GM18861 (cell line): ENCODE results near the gene GET4.

Source experiments
- ATAC-seq: cut with Tn5 transposase; IDR thresholded peaks from one replicate; pipeline ENCODE4 v1.9.1; 2021; ENCODE audit not compliant: unreplicated experiment

The GET4 gene

DNA sequence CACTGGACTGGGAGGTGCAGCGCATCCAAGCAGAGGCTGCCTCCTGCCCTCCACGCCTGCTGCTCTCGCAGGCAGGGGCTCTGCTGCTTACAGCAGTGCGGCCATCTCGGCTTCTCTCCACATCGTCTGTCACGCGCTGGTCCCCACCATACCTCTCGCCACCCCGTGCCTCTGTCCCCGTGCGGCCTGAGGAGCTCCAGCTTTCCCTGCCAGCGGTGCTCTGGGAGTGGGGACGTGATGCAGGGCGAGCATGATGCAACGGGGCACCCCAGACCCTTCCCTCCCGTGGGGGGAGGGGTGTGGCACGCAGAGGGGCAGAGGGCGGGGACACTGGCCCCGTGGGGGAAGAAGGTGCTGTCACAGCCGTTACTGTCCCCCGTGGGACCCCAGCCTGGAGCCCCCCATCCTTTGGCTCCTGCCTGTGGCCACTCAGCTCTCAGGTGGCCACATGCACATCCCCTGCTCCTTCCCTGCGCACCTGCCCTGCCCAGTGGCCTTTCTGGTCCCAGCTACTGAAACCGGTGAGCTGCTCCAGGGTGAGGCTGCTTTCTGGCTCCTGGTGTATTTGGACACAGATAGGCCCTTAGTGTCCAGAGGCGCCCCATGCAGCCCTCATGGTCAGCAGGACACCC lies 9.0 kb downstream of the GET4 start:
- ATAC-seq = no peak

DNA sequence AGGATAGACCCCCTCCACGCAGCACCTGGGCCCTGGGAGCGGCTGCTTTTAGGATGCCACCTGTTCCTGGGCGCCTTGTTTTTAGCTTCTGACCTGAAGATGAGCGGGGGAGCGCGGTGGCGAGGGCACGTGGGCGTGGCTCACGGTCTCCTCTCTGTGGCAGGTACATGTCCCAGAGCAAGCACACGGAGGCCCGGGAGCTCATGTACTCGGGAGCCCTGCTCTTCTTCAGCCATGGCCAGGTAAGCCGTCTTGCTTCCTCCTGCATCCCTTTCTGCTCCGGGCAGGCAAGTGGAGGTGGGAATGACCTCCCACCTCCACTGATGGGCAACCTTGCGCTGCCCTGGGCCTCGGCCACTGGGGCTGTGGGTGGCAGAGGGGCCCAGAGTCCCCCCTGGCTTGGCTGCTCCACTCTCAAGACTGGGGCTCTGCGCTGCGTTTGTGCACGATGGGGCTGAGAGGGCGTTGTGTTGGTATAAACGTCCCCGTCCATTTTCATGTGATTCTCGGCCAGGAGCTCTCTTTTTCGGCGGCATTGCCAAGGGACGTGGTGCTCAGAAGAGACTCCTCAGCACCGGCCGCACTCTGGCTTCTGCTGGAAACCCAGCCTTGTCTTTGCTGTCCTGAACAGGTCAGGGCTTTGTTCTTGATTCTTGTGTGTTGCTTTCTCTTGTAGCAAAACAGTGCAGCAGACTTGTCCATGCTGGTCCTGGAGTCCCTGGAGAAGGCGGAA lies 9.7 kb downstream of the GET4 start:
- no peak for ATAC-seq

DNA sequence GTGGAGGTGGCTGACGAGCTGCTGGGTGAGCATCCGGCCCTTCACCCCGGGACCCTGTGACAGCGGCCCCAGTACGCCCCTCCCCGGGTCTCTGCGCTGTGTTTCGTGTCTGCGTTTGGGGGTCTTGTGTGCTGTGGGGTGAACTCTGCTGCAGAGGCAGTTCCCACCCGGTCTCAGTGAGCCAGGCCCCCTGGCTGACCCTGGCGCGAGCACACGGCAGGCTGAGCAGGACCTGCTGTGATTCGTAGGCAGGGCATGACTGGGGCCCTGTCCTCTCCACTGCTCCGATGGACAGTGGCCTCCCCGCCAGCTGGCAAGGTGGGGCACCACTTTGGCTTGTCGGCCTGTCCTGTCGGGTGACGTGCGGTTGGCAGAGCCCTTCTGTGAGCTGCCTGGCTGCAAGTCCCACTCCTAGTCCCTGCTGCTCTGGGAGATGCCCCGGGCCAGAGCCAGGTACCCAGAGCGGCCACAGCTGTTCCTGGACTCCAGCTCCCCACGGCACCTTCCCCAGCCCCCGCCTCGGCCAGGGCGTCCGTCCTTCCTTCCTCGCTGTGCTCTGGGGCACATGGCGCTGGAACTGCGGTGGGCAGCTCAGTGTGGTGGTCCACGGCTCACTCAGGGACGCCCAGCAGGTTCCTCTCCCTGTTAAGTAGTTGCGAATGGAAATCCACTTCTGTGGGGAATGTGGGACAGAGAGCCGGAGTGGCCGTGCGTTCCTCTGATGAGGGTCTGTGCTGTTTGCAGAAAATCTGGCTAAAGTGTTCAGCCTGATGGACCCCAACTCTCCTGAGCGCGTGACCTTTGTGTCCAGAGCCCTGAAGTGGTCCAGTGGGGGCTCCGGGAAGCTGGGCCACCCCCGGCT lies 10.5 kb downstream of the GET4 start:
- ATAC-seq = no peak

DNA sequence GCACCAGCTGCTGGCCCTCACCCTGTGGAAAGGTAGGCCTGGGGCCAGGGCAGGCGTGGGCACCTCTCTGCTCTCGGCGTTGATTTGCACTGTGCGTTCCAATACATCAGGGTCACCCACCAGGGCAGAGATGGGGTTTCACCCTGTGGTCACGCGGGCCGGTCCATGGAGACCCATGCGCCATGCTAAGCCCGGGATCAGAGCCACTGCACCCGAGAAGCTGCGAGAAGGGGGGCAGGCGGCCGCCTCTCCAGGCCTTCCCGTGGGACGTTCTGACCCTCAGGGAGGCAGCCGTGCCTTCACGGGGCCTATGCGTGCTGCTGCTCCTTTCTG lies 11.1 kb downstream of the GET4 start:
- no peak for ATAC-seq

DNA sequence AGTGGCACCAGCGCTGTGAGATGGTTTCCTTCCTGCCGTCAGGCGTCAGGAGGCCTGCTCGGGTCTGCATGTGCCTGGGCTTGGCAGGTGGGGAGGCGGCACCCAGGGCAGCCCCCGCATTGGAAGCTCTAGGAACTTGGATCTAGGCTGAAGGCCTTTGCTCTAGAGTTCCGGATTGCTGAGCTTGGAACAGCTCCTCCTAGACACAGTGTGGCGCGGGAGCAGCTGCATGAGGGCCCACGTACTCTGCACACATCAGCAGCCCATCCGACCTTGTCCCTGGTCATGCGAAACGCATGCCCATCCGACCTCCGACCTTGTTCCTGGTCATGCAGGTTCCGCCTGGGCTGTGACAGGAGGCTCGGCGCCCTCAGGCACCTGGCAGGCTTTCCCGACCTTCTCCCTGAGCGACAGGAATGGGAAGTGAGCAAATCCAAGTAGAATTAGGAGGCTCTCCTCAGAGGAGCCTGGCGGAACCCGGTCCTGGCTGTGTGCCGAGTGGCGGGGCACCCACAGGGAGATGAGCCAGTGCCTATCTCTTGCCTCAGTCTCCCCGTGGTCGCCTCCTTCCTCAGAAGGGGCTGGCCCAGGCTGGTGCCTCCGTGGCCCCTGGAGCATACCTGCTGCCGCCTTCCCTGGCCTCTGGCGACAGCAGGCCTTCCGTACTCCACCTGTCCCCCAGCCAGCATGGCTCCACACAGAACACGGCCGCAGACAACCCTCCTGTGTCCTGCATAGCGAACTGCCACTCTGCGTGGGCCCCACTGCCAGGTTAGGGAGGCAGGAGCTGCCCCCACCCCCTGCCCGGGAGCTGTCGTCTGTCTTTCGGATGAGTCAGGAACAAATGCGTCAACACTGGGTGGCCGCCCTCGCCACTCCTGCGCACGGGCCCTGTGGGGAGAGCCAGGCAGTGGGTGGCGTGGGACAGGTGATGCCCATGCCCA lies 12.0 kb downstream of the GET4 start:
- ATAC-seq = no peak

DNA sequence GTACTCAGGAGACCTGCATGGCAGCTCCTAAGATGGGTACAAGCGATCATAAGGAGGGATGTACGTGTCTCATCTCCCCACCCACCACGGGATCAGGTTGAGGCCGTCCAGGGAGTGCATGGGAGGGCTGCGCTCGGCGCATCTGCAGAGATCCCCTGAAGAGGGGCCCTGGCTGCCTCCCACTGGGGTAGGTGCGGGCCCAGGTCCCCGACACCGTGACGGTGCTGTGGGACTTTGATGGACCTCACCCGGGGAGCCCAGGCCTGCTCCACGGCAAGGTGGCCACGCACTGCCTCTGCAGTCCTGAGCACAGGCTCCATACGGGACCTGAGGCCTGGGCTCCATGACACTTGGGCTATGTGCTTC lies 12.7 kb downstream of the GET4 start:
- ATAC-seq = no peak

DNA sequence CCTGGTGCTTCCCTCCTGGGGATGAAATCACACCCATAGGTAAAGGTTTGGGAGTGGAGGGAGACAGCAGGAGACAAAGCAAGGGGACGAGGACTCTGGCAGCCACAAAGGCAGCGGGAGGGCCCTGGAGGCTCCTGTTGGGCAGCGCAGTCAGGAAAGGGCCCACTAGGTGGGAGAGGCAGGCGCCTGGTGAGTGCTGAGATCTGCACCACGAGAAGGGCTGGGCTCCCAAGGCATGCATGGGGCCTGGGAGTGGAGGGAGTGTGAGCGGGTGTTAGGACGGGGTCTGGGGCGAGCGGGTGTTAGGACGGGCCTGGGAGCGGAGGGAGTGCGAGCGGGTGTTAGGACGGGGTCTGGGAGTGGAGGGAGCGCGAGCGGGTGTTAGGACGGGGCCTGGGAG lies 13.0 kb downstream of the GET4 start:
- ATAC-seq = no peak

DNA sequence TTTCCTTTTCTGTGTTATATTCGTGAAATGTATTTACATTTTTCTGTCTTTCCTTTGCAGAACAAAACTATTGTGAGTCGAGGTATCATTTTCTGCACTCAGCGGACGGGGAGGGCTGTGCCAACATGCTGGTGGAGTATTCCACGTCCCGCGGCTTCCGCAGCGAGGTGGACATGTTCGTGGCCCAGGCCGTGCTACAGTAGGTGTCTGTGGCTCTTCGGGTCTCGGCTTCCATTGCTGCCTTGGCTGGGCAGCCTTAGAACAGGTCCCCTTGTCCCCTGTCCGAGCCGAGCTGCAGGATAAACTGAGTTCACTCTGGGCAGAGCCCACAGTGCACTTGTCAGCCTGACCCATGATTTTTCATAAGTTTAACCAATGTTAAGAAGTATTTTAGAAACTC lies 14.5 kb downstream of the GET4 start:
- ATAC-seq = no peak

DNA sequence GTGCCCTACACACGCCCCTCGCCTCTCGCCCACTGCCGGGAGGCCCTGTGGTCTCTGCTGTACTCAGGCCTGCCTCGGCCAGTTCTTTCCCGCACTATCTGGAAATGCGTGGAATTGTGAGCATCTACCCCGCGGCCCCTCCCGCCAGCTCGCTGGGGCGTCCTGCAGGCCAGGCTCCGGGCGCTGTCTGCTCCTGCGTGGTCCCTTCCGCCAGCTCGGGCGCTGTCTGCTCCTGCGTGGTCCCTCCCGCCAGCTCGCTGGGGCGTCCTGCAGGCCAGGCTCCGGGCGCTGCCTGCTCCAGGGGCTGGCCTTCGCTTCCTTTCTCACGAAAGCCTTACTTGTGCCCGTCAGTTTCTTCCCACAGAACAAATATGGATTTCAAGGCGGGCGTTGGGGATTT lies 14.9 kb downstream of the GET4 start:
- ATAC-seq = no peak

DNA sequence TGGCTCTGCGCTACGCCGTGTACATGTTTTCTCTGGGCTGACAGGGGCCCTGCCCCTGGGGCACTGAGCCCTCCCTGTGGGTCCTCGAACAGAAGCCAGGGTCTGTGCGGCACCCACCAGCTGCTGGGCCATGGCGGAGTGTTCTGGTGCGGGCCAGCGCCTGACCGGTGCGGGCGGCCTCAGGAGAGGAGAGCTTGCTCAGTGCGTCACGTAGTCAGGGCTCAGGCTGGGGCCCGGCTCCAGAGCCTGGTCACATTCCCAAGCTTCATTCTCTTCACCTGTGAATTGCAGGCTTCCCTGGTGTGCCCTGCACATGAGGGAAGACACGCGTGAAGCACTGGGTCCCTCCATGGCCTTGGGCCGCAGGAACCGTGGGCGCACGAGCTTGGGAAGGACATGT lies 15.5 kb downstream of the GET4 start:
- ATAC-seq = no peak

DNA sequence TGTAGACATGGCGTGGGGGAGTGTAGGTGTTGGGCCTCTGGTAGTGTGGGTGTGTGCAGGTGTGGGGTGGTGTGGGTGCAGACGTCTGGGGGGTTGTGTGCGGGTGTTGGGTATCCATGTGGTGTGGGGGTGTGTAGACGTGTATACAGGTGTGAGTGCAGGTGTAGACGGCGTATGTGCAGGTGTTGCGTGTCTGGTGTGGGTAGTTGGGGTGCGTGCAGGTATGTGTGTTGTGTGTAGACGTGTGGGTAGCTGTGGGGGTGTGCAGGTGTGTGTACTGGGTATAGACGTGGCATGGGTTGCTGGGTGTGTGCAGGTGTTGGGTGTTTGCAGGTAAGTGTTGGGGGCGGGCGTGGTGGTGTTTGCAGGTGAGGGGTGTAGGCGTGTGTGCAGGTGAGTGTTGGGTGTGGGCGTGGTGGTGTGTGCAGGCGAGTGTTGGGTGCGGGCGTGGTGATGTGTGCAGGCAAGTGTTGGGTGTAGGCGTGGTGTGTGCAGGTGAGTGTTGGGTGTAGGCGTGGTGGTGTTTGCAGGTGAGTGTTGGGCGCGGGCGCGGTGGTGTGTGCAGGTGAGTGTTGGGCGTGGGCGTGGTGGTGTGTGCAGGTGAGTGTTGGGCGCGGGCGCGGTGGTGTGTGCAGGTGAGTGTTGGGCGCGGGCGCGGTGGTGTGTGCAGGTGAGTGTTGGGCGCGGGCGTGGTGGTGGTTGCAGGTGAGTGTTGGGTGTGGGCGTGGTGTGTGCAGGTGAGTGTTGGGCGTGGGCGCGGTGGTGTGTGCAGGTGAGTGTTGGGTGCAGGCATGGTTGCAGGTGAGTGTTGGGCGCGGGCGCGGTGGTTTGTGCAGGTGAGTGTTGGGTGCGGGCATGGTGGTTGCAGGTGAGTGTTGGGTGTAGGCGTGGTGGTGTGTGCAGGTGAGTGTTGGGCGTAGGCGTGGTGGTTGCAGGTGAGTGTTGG lies 16.6 kb downstream of the GET4 start:
- no peak for ATAC-seq

DNA sequence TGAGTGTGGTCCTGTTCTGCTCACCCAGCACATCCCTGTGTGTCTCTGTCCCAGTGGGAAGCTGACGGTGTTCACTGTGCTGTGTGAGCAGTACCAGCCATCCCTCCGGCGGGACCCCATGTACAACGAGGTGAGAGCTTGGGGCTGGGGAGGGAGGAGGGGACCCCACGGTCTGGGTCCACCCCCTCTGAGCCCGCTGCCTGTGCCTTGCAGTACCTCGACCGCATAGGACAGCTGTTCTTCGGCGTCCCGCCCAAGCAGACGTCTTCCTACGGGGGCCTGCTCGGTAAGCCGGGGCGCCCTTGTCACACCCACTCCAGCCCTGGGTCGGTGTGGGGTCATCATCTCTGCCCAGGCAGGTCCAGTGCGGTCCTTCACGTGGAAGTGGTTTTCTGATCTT lies 17.3 kb downstream of the GET4 start:
- no peak for ATAC-seq

DNA sequence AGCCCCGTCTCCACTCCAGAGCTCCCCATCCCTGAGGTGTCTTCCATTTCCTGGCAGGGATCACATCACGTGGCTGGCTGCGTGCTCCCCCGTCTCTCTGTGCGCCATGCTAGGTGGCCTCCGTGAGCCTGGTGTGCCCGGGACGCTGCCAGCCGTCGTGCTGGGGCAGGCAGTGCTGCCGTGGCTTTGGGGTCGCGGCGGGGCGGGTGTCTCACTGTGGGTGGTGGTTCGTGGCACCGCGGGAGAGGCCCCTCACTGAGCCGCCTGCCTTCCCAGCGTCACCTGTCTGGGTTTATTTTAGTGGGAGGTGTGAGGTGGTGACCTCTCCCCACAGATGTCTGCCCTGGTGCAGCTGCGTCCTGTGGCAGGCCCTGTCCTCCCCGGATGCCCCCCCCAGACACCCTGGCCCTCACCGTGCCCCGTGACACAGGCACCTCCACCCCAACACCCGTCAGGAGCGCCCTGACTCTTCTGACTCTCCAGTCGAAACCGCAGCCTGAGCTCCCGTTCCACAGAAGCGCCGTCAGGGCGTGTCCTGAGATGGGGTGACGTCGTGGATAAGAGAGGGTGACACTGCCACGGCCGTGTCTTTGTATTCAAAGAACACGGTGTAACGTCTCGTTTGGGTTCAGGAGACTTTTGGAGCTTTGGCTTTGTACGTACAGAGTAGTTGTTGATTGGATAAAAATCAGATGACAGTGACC lies 18.0 kb downstream of the GET4 start:
- ATAC-seq = no peak

DNA sequence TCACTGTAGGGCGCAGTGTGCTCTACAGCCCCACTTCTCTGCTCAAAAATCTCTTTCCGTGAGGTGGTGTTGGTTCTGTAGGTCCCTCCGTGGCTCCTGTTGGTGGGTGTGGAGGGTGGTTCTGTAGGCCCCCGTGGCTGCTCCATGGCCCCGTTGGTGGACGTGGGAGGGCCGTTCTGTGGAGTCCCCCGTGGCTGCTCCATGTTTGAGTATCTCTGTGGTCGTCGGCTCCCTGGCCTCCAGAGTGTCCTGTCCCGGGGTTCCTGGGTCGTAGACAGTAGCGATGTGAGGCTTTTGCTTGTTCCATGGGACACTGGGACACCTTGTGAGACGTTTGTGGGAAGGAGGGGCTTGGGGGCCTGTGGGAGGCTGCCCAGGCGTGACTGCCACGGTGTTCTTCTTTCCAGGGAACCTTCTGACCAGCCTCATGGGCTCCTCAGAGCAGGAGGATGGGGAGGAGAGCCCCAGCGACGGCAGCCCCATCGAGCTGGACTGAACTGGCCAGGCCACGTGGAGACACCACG lies 18.6 kb downstream of the GET4 start:
- ATAC-seq = no peak

DNA sequence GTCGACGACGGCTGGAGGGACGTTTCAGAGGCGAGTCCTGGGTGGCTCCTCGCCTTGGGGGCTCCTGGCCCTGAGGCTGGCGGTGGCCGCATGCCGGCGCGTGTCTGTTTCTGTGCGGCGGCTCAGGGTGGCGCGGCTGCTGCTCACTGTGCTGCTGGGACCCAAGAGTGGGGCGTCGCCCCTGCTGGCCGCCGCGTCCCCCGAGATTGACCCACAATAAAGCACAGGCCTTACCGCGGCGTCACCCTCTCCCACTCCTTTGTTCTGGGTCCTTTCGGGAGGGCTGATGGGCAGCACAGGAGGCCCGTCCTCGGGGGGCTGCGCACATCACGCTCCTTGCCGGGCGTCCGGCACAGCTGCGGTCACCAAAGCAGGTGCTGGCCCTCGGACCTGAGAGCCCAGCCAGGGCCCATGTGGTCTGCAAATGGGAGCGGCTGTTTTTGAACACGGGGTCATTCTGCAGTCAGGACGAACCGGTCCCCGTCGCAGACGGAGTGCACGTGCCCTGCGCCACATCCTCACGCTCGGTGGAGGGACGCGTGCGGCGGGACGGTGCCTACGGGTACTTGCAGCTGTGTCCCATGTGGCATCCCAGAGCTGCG lies 19.2 kb downstream of the GET4 start:
- no peak for ATAC-seq

DNA sequence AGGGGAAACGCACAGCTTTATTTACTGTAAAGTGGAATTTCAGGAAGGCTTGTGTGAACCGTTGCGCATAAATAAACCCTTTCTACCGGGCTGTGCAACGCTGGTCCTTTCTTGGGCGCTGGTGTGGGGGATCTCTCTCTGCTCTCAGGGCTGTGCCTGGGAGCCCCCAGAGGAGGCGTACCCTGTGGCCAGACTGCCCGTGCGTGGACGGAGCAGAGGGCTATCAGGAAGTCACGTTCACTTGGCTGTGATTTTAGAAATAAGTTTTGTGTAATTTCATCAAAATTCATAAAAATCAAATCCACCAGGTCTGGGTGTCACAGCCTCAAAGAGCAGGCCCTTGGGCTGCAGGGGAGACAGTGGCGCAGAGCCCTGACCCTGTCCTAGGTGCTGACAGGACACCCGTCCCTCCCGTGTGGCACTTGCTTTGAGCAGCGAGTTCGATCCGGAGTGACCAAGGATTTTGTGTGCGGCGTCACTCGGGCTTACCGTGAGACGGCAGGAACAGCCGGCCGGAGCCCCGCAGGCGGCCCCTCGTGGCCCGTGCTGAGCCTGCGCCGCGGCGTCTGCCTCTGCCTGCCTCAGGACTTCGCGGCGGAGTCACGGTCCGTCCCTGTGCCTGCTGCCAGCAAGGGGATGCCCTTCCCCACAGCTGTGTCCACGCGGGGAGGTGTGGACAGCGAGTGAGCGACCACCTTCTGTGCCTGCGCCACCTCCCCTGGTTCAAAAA lies 20.2 kb downstream of the GET4 start:
- ATAC-seq = no peak

DNA sequence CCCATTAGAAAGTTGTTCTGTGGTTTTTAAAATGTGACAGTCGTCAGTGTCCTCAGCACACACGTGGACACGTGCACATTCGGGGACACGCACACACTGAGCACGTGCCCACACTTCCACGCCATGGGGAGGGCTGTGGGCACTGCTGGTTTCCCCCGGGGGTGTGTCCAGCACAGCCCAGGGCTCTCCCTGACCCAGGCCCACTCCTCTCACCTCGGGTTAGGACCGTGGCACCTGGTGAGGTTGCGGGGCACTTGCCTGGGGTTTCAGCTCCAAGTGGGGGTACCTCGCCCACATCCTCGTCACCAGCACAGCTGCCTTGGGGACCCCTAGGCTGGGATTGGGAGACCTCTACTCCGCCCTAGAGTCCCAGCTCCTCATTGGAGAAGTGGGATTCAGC lies 20.7 kb downstream of the GET4 start:
- no peak for ATAC-seq

DNA sequence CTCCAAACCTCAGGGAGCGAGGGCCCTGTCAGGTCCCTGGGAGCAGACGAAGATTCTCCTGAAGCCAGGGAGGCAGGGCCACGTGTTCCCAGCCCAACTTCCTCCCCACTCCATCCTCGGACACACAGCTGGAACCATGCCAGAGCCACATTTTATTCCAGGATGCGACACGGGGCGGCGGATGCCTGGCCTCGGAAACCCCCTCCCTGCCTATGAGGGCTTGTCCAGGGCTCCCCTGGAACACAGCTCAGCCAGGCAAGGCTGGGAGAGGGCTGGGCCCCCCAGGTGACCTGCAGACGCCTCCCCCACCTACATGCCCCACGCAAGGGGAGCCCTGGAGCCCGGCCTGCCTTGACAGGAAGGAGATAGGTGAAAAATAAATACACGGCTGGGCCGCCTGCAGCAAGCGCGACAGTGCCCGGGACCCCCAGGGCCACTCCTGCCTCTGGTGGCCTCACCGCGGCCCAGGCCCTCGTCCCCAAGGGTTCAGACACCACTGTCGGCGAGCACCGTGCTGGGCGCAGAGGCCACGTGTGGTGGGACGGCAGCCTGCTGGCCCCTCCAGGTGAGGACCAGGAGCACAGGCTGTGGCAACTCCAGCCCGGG lies 21.5 kb downstream of the GET4 start:
- no peak for ATAC-seq
